Measurements from ENCODE around the gene DIP2C. TPM values are rescaled to one million over a fixed set of nuclear protein-coding genes. Genes with fewer than 3 reads are reported as not detected.
A peak's percentile ranks its signal among the peaks of the same experiment; 100 is the strongest.

Gene DIP2C
- total and polyA plus RNA-seq, 7 experiments from 2014 or later = 1.1 to 8.7 (median 4.5) TPM

- CTCF ChIA-PET = no interaction called here
These were observed 269.0 kb downstream of the DIP2C start for GRCh38 chr10:420154-421121.

DNA sequence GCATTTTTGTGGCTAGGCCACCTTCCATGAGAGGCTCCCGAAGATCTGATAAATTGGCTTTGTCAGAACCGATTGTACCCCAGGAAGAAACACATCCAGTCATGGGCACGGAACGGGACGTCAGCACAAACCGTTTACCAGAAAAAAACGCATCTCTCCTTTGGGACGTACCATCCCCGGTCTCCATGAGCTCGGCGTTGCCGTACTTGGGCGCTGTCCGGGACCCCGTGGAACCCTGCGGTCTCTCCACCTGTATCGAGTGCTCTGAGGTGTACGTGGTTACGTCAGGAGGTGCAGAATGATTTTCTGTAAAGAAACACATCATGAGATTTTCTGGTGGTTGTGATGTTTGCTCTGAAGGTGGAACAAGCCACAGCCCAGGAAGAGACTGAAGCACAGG, 270.6 kb downstream of the DIP2C start:
- H3K27me3 ChIP-seq (ENCODE audit: control insufficient read depth in 2 of 2, insufficient read depth in 2 of 2, low read length in 2 of 2) = no peaks in the 10 kb centered on the region
- Mint-ChIP-seq H3K36me3 (peaks cover 0 to 16% (median 3%) of the 10 kb centered on the region in 5 donors), H3K27ac (no peak overlapping the region), H3K4me1 (no peaks in the 10 kb centered on the region), H3K9me3 (no peaks in the 10 kb centered on the region), H3K4me3 (no peak overlapping the region), H3K27me3 (peaks cover 0 to 3% (median 0%) of the 10 kb centered on the region in 5 donors)
- intact Hi-C loops (cut with micrococcal nuclease) = loop anchor here in 1 of 2 donors (5.0 kb wide), 1 partner anchor 53 kb away; no protein-coding TSS in a partner anchor
- H3K27ac ChIP-seq (ENCODE audit: low read depth, low read length) = no peak overlapping the region
- H3K4me3 ChIP-seq (ENCODE audit: low read length) = no peak overlapping the region
- ATAC-seq (no peak), DNase-seq (no peak)
- ChIA-PET CTCF (no interaction called here), POLR2A (no interaction called here)
- H3K4me1 ChIP-seq (ENCODE audit: control insufficient read depth in 2 of 2, insufficient read depth in 2 of 2, low read length in 2 of 2) = no peaks in the 10 kb centered on the region
- peaks cover 0 to under 1% (median 0%) of the 10 kb centered on the region in 3 experiments for H3K36me3 ChIP-seq (ENCODE audit: control insufficient read depth in 2 of 3, insufficient read depth in 3 of 3, low read length in 3 of 3)
- H3K9me3 ChIP-seq (ENCODE audit: control insufficient read depth in 2 of 3, low read length in 3 of 3) = no peaks in the 10 kb centered on the region

More at GRCh38 chr10:420154-421121, 269.0 kb downstream of the DIP2C start:
- no peak for DNase-seq
- intact Hi-C loops (cut with micrococcal nuclease) = no loop called here
- Histone ChIP-seq H3K4me1 (ENCODE audit: control insufficient read depth in 2 of 2, insufficient read depth in 2 of 2, low read length in 2 of 2) (no peaks in the 10 kb centered on the region), H3K4me3 (ENCODE audit: low read length) (no peak overlapping the region), H3K27me3 (ENCODE audit: control insufficient read depth in 2 of 2, insufficient read depth in 2 of 2, low read length in 2 of 2) (no peaks in the 10 kb centered on the region), H3K27ac (ENCODE audit: low read depth, low read length) (no peak overlapping the region), H3K36me3 (ENCODE audit: control insufficient read depth in 2 of 3, insufficient read depth in 3 of 3, low read length in 3 of 3) (no peaks in the 10 kb centered on the region), H3K9me3 (ENCODE audit: control insufficient read depth in 2 of 3, low read length in 3 of 3) (no peaks in the 10 kb centered on the region)
- POLR2A ChIA-PET = interaction anchor here (0.6 kb wide), 1 partner anchor 140 kb away, joined by 3 read pairs; no protein-coding TSS in a partner anchor
- Mint-ChIP-seq H3K36me3 (peaks cover 0 to 14% (median 3%) of the 10 kb centered on the region in 5 donors), H3K9me3 (peaks cover 0 to 3% (median 0%) of the 10 kb centered on the region in 11 donors), H3K27ac (no peak overlapping the region), H3K4me3 (no peak overlapping the region), H3K27me3 (peaks cover 0 to 7% (median 0%) of the 10 kb centered on the region in 5 donors), H3K4me1 (peaks cover 0 to 2% (median 0%) of the 10 kb centered on the region in 7 donors)
- ATAC-seq = no peak

GRCh38 chr10:418226-418625, 271.2 kb downstream of the DIP2C start:
- H3K36me3 Mint-ChIP-seq = peaks cover 0 to 18% (median 0%) of the 10 kb centered on the region in 5 donors
- ChIA-PET CTCF (no interaction called here), POLR2A (no interaction called here)
- H3K27me3 Mint-ChIP-seq = peaks cover 0 to 7% (median 0%) of the 10 kb centered on the region in 5 donors
- Histone ChIP-seq H3K27ac (ENCODE audit: low read depth, low read length) (no peak overlapping the region), H3K36me3 (ENCODE audit: control insufficient read depth in 2 of 3, insufficient read depth in 3 of 3, low read length in 3 of 3) (peaks cover 0 to 5% (median 0%) of the 10 kb centered on the region in 3 experiments), H3K9me3 (ENCODE audit: control insufficient read depth in 2 of 3, low read length in 3 of 3) (no peaks in the 10 kb centered on the region), H3K27me3 (ENCODE audit: control insufficient read depth in 2 of 2, insufficient read depth in 2 of 2, low read length in 2 of 2) (no peaks in the 10 kb centered on the region), H3K4me1 (ENCODE audit: control insufficient read depth in 2 of 2, insufficient read depth in 2 of 2, low read length in 2 of 2) (no peaks in the 10 kb centered on the region), H3K4me3 (ENCODE audit: low read length) (no peak overlapping the region)
- intact Hi-C loops (cut with micrococcal nuclease) = loop anchor here in 1 of 2 donors (5.0 kb wide), 1 partner anchor 54 kb away; no protein-coding TSS in a partner anchor
- no peaks in the 10 kb centered on the region for H3K9me3 Mint-ChIP-seq
- H3K4me1 Mint-ChIP-seq = peaks cover 0 to 2% (median 0%) of the 10 kb centered on the region in 7 donors
- no peak overlapping the region for H3K4me3 Mint-ChIP-seq
- DNase-seq (no peak), ATAC-seq (no peak)
- no peak overlapping the region for H3K27ac Mint-ChIP-seq

DNA sequence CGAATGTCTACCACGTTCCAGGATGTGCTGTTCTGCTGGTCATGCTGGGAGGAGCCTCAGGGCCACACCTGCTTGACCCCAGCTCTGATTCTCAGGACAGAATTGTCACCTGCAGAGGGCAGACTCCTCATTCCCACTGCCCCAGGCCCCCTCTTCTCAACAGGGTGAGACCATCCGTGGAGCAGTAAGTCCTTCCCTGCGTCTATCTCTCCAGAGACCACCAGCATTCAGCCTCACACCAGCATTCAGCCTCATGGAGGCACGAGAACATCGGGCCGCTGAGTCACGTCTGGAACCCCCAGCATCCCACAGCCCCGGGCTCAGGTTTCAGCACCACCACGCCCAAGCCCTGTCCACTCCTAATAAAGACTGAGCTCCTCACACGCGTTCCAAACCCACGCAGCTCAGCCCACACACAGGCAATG, 273.4 kb downstream of the DIP2C start:
- ATAC-seq (no peak), DNase-seq (no peak)
- peaks cover 0 to 2% (median 0%) of the 10 kb centered on the region in 7 donors for H3K4me1 Mint-ChIP-seq
- CTCF ChIA-PET = no interaction called here
- no peak overlapping the region for H3K27ac Mint-ChIP-seq
- POLR2A ChIA-PET = no interaction called here
- intact Hi-C loops (cut with micrococcal nuclease) = loop anchor here in 1 of 2 donors (5.0 kb wide), 1 partner anchor 56 kb away; no protein-coding TSS in a partner anchor
- Histone ChIP-seq H3K9me3 (ENCODE audit: control insufficient read depth in 2 of 3, low read length in 3 of 3) (no peaks in the 10 kb centered on the region), H3K27me3 (ENCODE audit: control insufficient read depth in 2 of 2, insufficient read depth in 2 of 2, low read length in 2 of 2) (no peaks in the 10 kb centered on the region), H3K4me1 (ENCODE audit: control insufficient read depth in 2 of 2, insufficient read depth in 2 of 2, low read length in 2 of 2) (no peaks in the 10 kb centered on the region), H3K27ac (ENCODE audit: low read depth, low read length) (no peak overlapping the region), H3K4me3 (ENCODE audit: low read length) (no peak overlapping the region), H3K36me3 (ENCODE audit: control insufficient read depth in 2 of 3, insufficient read depth in 3 of 3, low read length in 3 of 3) (peaks cover 0 to 5% (median 0%) of the 10 kb centered on the region in 3 experiments)
- H3K9me3 Mint-ChIP-seq = peaks cover 0 to under 1% (median 0%) of the 10 kb centered on the region in 11 donors
- H3K27me3 Mint-ChIP-seq = peaks cover 0 to 7% (median 0%) of the 10 kb centered on the region in 5 donors
- H3K4me3 Mint-ChIP-seq = no peak overlapping the region
- H3K36me3 Mint-ChIP-seq = peaks cover 0 to 17% (median under 1%) of the 10 kb centered on the region in 5 donors

DNA sequence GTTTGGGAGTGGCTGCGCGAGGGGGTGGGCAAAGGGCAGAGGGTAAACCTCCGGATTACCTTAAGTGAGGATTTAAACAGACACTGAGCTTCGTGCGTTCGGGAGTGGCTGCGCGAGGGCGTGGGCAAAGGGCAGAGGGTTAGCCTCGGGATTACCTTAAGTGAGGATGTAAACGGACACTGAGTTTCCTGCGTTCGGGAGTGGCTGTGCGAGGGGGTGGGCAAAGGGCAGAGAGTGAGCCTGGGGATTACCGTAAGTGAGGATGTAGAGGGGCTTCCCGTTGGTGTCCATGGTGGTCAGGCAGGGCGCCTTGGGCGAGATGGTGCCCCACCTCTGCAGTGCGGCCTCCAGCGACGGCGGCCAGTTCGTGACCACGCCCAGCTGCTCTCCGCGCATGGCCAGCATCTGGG, 275.8 kb downstream of the DIP2C start:
- CTCF ChIA-PET = interaction anchor here (0.6 to 1.5 kb wide), 2 partner anchors 14 to 99 kb away, joined by 3 to 4 read pairs; no protein-coding TSS in a partner anchor
- peaks cover 0 to 17% (median 7%) of the 10 kb centered on the region in 5 donors for H3K36me3 Mint-ChIP-seq
- ATAC-seq (no peak), DNase-seq (no peak)
- Histone ChIP-seq H3K9me3 (ENCODE audit: control insufficient read depth in 2 of 3, low read length in 3 of 3) (no peaks in the 10 kb centered on the region), H3K36me3 (ENCODE audit: control insufficient read depth in 2 of 3, insufficient read depth in 3 of 3, low read length in 3 of 3) (peaks cover 0 to 10% (median 0%) of the 10 kb centered on the region in 3 experiments), H3K27me3 (ENCODE audit: control insufficient read depth in 2 of 2, insufficient read depth in 2 of 2, low read length in 2 of 2) (no peaks in the 10 kb centered on the region), H3K27ac (ENCODE audit: low read depth, low read length) (no peak overlapping the region), H3K4me3 (ENCODE audit: low read length) (no peak overlapping the region), H3K4me1 (ENCODE audit: control insufficient read depth in 2 of 2, insufficient read depth in 2 of 2, low read length in 2 of 2) (no peaks in the 10 kb centered on the region)
- peak overlapping the region in 2 of 9 donors; percentile 54 to 78 for H3K27ac Mint-ChIP-seq
- no peak overlapping the region for H3K4me3 Mint-ChIP-seq
- peaks cover 0 to 6% (median 0%) of the 10 kb centered on the region in 7 donors for H3K4me1 Mint-ChIP-seq
- H3K9me3 Mint-ChIP-seq = peaks cover 0 to 2% (median 0%) of the 10 kb centered on the region in 11 donors
- POLR2A ChIA-PET = interaction anchor here (1.3 kb wide), 1 partner anchor 57 kb away, joined by 3 read pairs; no protein-coding TSS in a partner anchor
- intact Hi-C loops (cut with micrococcal nuclease) = no loop called here
- peaks cover 0 to 7% (median 0%) of the 10 kb centered on the region in 5 donors for H3K27me3 Mint-ChIP-seq

DNA sequence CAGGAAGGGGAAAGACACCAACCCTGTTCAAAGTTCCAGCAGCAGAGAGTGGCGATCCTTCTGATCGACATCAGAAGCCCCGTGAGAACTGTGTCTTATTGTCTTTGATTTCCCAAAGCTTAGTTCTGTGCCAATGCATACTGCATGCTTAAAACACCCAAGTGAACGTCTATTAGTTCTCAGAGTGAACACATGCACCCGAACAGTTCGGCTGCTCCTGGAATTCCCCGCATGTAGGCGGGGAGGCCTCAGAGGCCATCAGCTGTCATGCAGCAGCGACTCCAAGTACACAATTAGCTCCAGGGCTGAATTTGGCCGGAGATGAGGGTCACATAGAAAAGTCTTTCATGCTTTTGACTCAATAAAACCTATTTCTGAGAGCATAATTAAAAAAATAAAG, 277.4 kb downstream of the DIP2C start:
- no peaks in the 10 kb centered on the region for H3K4me1 ChIP-seq (ENCODE audit: control insufficient read depth in 2 of 2, insufficient read depth in 2 of 2, low read length in 2 of 2)
- Mint-ChIP-seq H3K36me3 (peaks cover 0 to 21% (median 14%) of the 10 kb centered on the region in 5 donors), H3K9me3 (peaks cover 0 to 2% (median 0%) of the 10 kb centered on the region in 11 donors), H3K27ac (no peak overlapping the region), H3K4me1 (peaks cover 0 to 6% (median 0%) of the 10 kb centered on the region in 7 donors), H3K4me3 (no peak overlapping the region), H3K27me3 (peaks cover 0 to 10% (median 0%) of the 10 kb centered on the region in 5 donors)
- DNase-seq (no peak), ATAC-seq (no peak)
- peaks cover 0 to 14% (median 0%) of the 10 kb centered on the region in 3 experiments for H3K36me3 ChIP-seq (ENCODE audit: control insufficient read depth in 2 of 3, insufficient read depth in 3 of 3, low read length in 3 of 3)
- H3K27me3 ChIP-seq (ENCODE audit: control insufficient read depth in 2 of 2, insufficient read depth in 2 of 2, low read length in 2 of 2) = no peaks in the 10 kb centered on the region
- H3K9me3 ChIP-seq (ENCODE audit: control insufficient read depth in 2 of 3, low read length in 3 of 3) = no peaks in the 10 kb centered on the region
- intact Hi-C loops (cut with micrococcal nuclease) = no loop called here
- H3K27ac ChIP-seq (ENCODE audit: low read depth, low read length) = no peak overlapping the region
- POLR2A ChIA-PET = interaction anchor here (1.8 kb wide), 1 partner anchor 58 kb away, joined by 4 read pairs; no protein-coding TSS in a partner anchor
- H3K4me3 ChIP-seq (ENCODE audit: low read length) = no peak overlapping the region
- CTCF ChIA-PET = no interaction called here
